IMR-90 (cell line): Measurements from ENCODE around the gene KAZN. TPM values are rescaled to one million over a fixed set of nuclear protein-coding genes. Genes with fewer than 3 reads are reported as not detected.

ENCODE experiments used
- ATAC-seq: fragments of 200-7000 bp; cut with Tn5 transposase; 2 replicates; pipeline ENCODE4 v1.9.1; 2020; ENCODE audit warnings: low read depth, mild to moderate bottlenecking, moderate library complexity
- BruUV-seq: library from RNA; stranded (reverse); fragments of 400-500 nt; replicated peaks from 2 replicates; lab custom pipeline; 2021; lab: Mats Ljungman, UMichigan
- CTCF ChIA-PET: fragments of 300-600 bp; formaldehyde crosslinking; extraction: SDS; loops from one replicate; lab custom pipeline; 2021; ENCODE audit warnings: antibody characterized with exemption; lab: Yijun Ruan, JAX
- POLR2A ChIA-PET: fragments of 300-600 bp; sonication (Branson Sonifier 250); formaldehyde crosslinking; loops from one replicate; lab custom pipeline; 2022; ENCODE audit warnings: antibody characterized with exemption; ENCODE audit not compliant: unreplicated experiment; lab: Charles Lee
- DNase-seq: peaks from one replicate; pipeline ENCODE4 v3.0.0; 2013
- H2AFZ ChIP-seq: replicated peaks from 2 replicates; pipeline ENCODE3; 2013; ENCODE audit warnings: low read length, mild to moderate bottlenecking; ENCODE audit not compliant: poor library complexity
- H2AK5ac ChIP-seq: 2 replicates; pipeline ENCODE4 v1.6.1; 2013; ENCODE audit warnings: low read depth, low read length, inconsistent platforms
- H2AK9ac ChIP-seq: replicated peaks from 2 replicates; pipeline ENCODE3; 2013; ENCODE audit warnings: mild to moderate bottlenecking, low read depth, low read length, moderate library complexity; ENCODE audit not compliant: poor library complexity
- H2BK120ac ChIP-seq: 2 replicates; pipeline ENCODE4 v1.6.1; 2013; ENCODE audit warnings: low read depth, low read length, inconsistent platforms
- H2BK15ac ChIP-seq: 3 replicates; pipeline ENCODE4 v1.6.1; 2013; ENCODE audit warnings: low read depth, low read length, inconsistent platforms
- H2BK20ac ChIP-seq: 2 replicates; pipeline ENCODE4 v1.6.1; 2013; ENCODE audit warnings: low read depth, mild to moderate bottlenecking, inconsistent platforms, low read length, moderate library complexity
- H2BK5ac ChIP-seq: 2 replicates; pipeline ENCODE4 v1.6.1; 2013; ENCODE audit warnings: mild to moderate bottlenecking, low read depth, low read length, inconsistent platforms; ENCODE audit not compliant: poor library complexity, severe bottlenecking
- H3K14ac ChIP-seq: replicated peaks from 2 replicates; pipeline ENCODE4 v1.6.1; 2013; ENCODE audit warnings: low read depth, low read length, inconsistent platforms
- H3K18ac ChIP-seq: 2 replicates; pipeline ENCODE4 v1.6.1; 2013; ENCODE audit warnings: low read depth, low read length, control low read depth
- H3K23ac ChIP-seq: 2 replicates; pipeline ENCODE4 v1.6.1; 2013; ENCODE audit warnings: low read depth, low read length, inconsistent platforms
- H3K27ac ChIP-seq: 2 replicates; pipeline ENCODE4 v1.5.1; 2013; ENCODE audit warnings: mild to moderate bottlenecking, control low read depth, low read length; ENCODE audit not compliant: insufficient read depth
- H3K27me3 ChIP-seq: 2 replicates; pipeline ENCODE4 v1.6.1; 2013; ENCODE audit warnings: low read length; ENCODE audit not compliant: control insufficient read depth, insufficient read depth
- H3K36me3 ChIP-seq: 2 replicates; pipeline ENCODE4 v1.6.1; 2013; ENCODE audit warnings: low read length, mixed read lengths; ENCODE audit not compliant: control insufficient read depth, insufficient read depth
- H3K4ac ChIP-seq: 2 replicates; pipeline ENCODE4 v1.6.1; 2013; ENCODE audit warnings: low read depth, low read length, inconsistent platforms
- H3K4me1 ChIP-seq: 2 replicates; pipeline ENCODE4 v1.6.1; 2013; ENCODE audit warnings: low read length, mixed read lengths; ENCODE audit not compliant: control insufficient read depth, insufficient read depth
- H3K4me2 ChIP-seq: 2 replicates; pipeline ENCODE4 v1.6.1; 2013; ENCODE audit warnings: low read depth, mild to moderate bottlenecking, control low read depth, low read length, moderate library complexity
- H3K4me3 ChIP-seq: 2 replicates; pipeline ENCODE4 v1.5.1; 2013; ENCODE audit warnings: low read depth, mild to moderate bottlenecking, control low read depth, low read length, moderate library complexity; ENCODE audit not compliant: insufficient read depth
- H3K56ac ChIP-seq: 2 replicates; pipeline ENCODE4 v1.6.1; 2013; ENCODE audit warnings: low read length, inconsistent platforms; ENCODE audit not compliant: insufficient read depth; ENCODE audit errors: extremely low read depth
- H3K79me1 ChIP-seq, 2 experiments: 2 replicates each; pipeline ENCODE4 v1.6.1; 2013; ENCODE audit warnings: low read length in 2 of 2, inconsistent platforms in 1 of 2, low read depth in 1 of 2
- H3K9ac ChIP-seq: 2 replicates; pipeline ENCODE4 v1.6.1; 2013; ENCODE audit warnings: low read depth, low read length, control low read depth
- H3K9me1 ChIP-seq: 2 replicates; pipeline ENCODE4 v1.6.1; 2013; ENCODE audit warnings: low read length, inconsistent platforms; ENCODE audit not compliant: insufficient read depth
- H3K9me3 ChIP-seq: 2 replicates; pipeline ENCODE4 v1.6.1; 2013; ENCODE audit warnings: low read length; ENCODE audit not compliant: control insufficient read depth, insufficient read depth
- H4K20me1 ChIP-seq: 2 replicates; pipeline ENCODE4 v1.6.1; 2013; ENCODE audit warnings: low read length, inconsistent platforms; ENCODE audit not compliant: insufficient read depth
- H4K5ac ChIP-seq: 2 replicates; pipeline ENCODE4 v1.6.1; 2013; ENCODE audit warnings: mild to moderate bottlenecking, low read depth, low read length, control low read depth
- H4K8ac ChIP-seq, 2 experiments: 2 replicates each; pipeline ENCODE4 v1.6.1; 2013; ENCODE audit warnings: low read depth in 2 of 2, low read length in 2 of 2, control low read depth in 1 of 2, inconsistent platforms in 1 of 2
- H4K91ac ChIP-seq: 2 replicates; pipeline ENCODE4 v1.6.1; 2013; ENCODE audit warnings: low read depth, low read length, inconsistent platforms; ENCODE audit not compliant: insufficient read depth
- CEBPB ChIP-seq: IDR thresholded peaks from 2 replicates; pipeline ENCODE4 v1.6.1; 2012; ENCODE audit warnings: low read depth, low read length, improper control_type of control experiment
- MAFK ChIP-seq: IDR thresholded peaks from 2 replicates; pipeline ENCODE4 v1.6.1; 2012; ENCODE audit warnings: low read depth, low read length, improper control_type of control experiment
- MXI1 ChIP-seq: IDR thresholded peaks from 2 replicates; pipeline ENCODE4 v1.6.1; 2012; ENCODE audit warnings: low read depth, mild to moderate bottlenecking, low read length, moderate library complexity, borderline replicate concordance
- NFE2L2 ChIP-seq: fragments of 150-350 bp; IDR thresholded peaks from 2 replicates; pipeline ENCODE4 v1.6.1; 2016; ENCODE audit warnings: low read depth, mild to moderate bottlenecking, low read length
- POLR2A ChIP-seq: IDR thresholded peaks from 2 replicates; pipeline ENCODE4 v1.6.1; 2012; ENCODE audit warnings: mild to moderate bottlenecking, low read depth, low read length
- RAD21 ChIP-seq: IDR thresholded peaks from 2 replicates; pipeline ENCODE4 v1.6.1; 2012; ENCODE audit warnings: low read length, improper control_type of control experiment
- RFX5 ChIP-seq: IDR thresholded peaks from 2 replicates; pipeline ENCODE4 v1.8.0; 2012; ENCODE audit warnings: low read depth, mild to moderate bottlenecking, low read length, moderate library complexity
- SMC3 ChIP-seq: fragments of 150-350 bp; IDR thresholded peaks from 2 replicates; pipeline ENCODE4 v1.6.1; 2016; ENCODE audit warnings: low read depth, mild to moderate bottlenecking, antibody characterized with exemption, low read length, moderate library complexity
- USF2 ChIP-seq: fragments of 150-350 bp; IDR thresholded peaks from 2 replicates; pipeline ENCODE4 v1.6.1; 2017; ENCODE audit warnings: mild to moderate bottlenecking, antibody characterized with exemption, low read length, low read depth
- WGBS, 2 experiments: methylation state at CpG; one replicate each; pipeline versions ENCODE4 v1.1.5 to v1.1.7; 2013; ENCODE audit warnings: missing lambda C conversion rate in 2 of 2; ENCODE audit not compliant: insufficient read length in 1 of 2; ENCODE audit errors: extremely low coverage in 2 of 2; 5-methylcytosine and 5-hydroxymethylcytosine counted together
- dilution Hi-C: fragments of 300-500 bp; cut with HindIII; formaldehyde crosslinking; loops from one replicate; pipeline ENCODE4 v1.14.3; 2018; ENCODE audit warnings: low sequenced_read_pairs; ENCODE audit not compliant: unreplicated experiment
- in situ Hi-C: fragments of 300-500 bp; cut with MboI; formaldehyde crosslinking; loops from 3 replicates; pipeline ENCODE4 v1.14.3; 2019; ENCODE audit warnings: low sequenced_read_pairs, inconsistent platforms, mixed read lengths
- intact Hi-C: fragments of 100-400 bp; cut with micrococcal nuclease; formaldehyde crosslinking; loops from 2 replicates; pipeline ENCODE4 v1.10.0; 2022
- polyA plus RNA-seq, 3 experiments: library from polyadenylated mRNA; depleted of rRNA; stranded (reverse); fragments of >200 nt; gene quantifications; 2 replicates each; pipeline ENCODE4 v1.2.3, GENCODE V29; 2012; ENCODE audit warnings: low replicate concordance in 1 of 3
- total RNA-seq: library from RNA; depleted of rRNA; stranded (reverse); fragments of >200 nt; gene quantifications from 2 replicates; pipeline ENCODE4 v1.2.3, GENCODE V29; 2012

The KAZN gene
- total and polyA plus RNA-seq, 2 of the 4 experiments (the other 2 are of a cell fraction): 5.2 to 10.5 TPM

GRCh38 chr1:14706631-14707030 lies 108.1 kb downstream of the KAZN start:
- no peak overlapping the region for H4K8ac ChIP-seq
- intact Hi-C loops: no loop called here
- no peak overlapping the region for H3K4me3 ChIP-seq
- DNase-seq (no peak), ATAC-seq (no peak)
- in situ Hi-C loops: no loop called here
- H3K23ac ChIP-seq: no peak overlapping the region
- ChIA-PET POLR2A (no interaction called here), CTCF (no interaction called here)
- BruUV-seq: no TSS peak
- H2BK15ac ChIP-seq: no peak overlapping the region
- H4K91ac ChIP-seq: no peak overlapping the region
- no peaks in the 10 kb centered on the region for H3K4me1 ChIP-seq
- no peak overlapping the region for H2BK5ac ChIP-seq
- TF ChIP-seq MXI1 (no peak), USF2 (no peak), SMC3 (no peak), POLR2A (no peak), RFX5 (no peak), MAFK (no peak), NFE2L2 (no peak), CEBPB (no peak), RAD21 (no peak)
- H3K27me3 ChIP-seq: no peaks in the 10 kb centered on the region
- no peaks in the 10 kb centered on the region for H3K9me1 ChIP-seq
- H3K79me1 ChIP-seq: no peaks in the 10 kb centered on the region
- H2AK9ac ChIP-seq: no peak overlapping the region
- H3K4me2 ChIP-seq: no peak overlapping the region
- no CpG with 5 or more reads among the region's 5 CpGs for WGBS, 2 experiments
- H3K14ac ChIP-seq: no peak overlapping the region
- H2AFZ ChIP-seq: no peak overlapping the region
- no peak overlapping the region for H2BK120ac ChIP-seq
- H2AK5ac ChIP-seq: no peak overlapping the region
- no peak overlapping the region for H4K5ac ChIP-seq
- no peak overlapping the region for H3K56ac ChIP-seq
- no peaks in the 10 kb centered on the region for H4K20me1 ChIP-seq
- no peak overlapping the region for H3K9ac ChIP-seq
- no peak overlapping the region for H2BK20ac ChIP-seq
- no peak overlapping the region for H3K18ac ChIP-seq
- H3K36me3 ChIP-seq: no peaks in the 10 kb centered on the region
- dilution Hi-C loops: no loop called here
- H3K9me3 ChIP-seq: no peaks in the 10 kb centered on the region
- H3K4ac ChIP-seq: no peak overlapping the region
- H3K27ac ChIP-seq: no peak overlapping the region
